Psoas muscle (tissue), 8 donors: ENCODE results near the gene SEMA3F. TPM values are rescaled to one million over a fixed set of nuclear protein-coding genes. Genes with fewer than 3 reads are reported as not detected.

Source experiments
- ATAC-seq, 4 donors: fragments of 200-7000 bp; cut with Tn5 transposase; one replicate each; pipeline ENCODE4 v1.9.1; 2020; ENCODE audit warnings: moderate library complexity in 3 of 4, mild to moderate bottlenecking in 2 of 4
- DNase-seq, 2 donors: peaks; one replicate each; pipeline ENCODE4 v3.0.0-alpha.2; 2020
- H3K27ac ChIP-seq: fragments of 200-600 bp; one replicate; pipeline ENCODE4 v1.8.0; 2022
- H3K27me3 ChIP-seq, 3 donors: fragments of 200-600 bp in 1 of 3; one replicate each; pipeline versions ENCODE4 v1.6.1 to v1.8.0; 2013 to 2022; ENCODE audit warnings: low read length in 2 of 3, mild to moderate bottlenecking in 2 of 3, moderate library complexity in 1 of 3; ENCODE audit not compliant: insufficient read depth in 3 of 3
- H3K36me3 ChIP-seq, 2 donors: fragments of 200-600 bp in 1 of 2; one replicate each; pipeline versions ENCODE4 v1.6.1 to v1.8.0; 2013 to 2022; ENCODE audit warnings: low read depth in 1 of 2, mild to moderate bottlenecking in 1 of 2, moderate library complexity in 1 of 2; ENCODE audit not compliant: insufficient read depth in 1 of 2
- H3K4me1 ChIP-seq: fragments of 200-600 bp; one replicate; pipeline ENCODE4 v1.8.0; 2022
- H3K4me3 ChIP-seq: fragments of 200-600 bp; one replicate; pipeline ENCODE4 v1.8.0; 2022; ENCODE audit warnings: mild to moderate bottlenecking
- H3K9me3 ChIP-seq: fragments of 200-600 bp; one replicate; pipeline ENCODE4 v1.8.0; 2022
- CTCF ChIP-seq: fragments of 200-600 bp; IDR thresholded peaks from one replicate; pipeline ENCODE4 v1.8.0; 2022; ENCODE audit warnings: antibody characterized with exemption
- WGBS, 3 donors: extraction: QIAGEN DNeasy Blood & Tissue Kit; methylation state at CpG; one replicate each; pipeline versions ENCODE4 v1.1.6 to v1.1.7; 2013; 5-methylcytosine and 5-hydroxymethylcytosine counted together
- intact Hi-C, 2 donors: fragments of 100-400 bp; cut with DNase I; formaldehyde crosslinking; loops; one replicate each; pipeline versions ENCODE4 v1.11.0 to v1.14.2; 2022
- polyA plus RNA-seq, 3 donors: library from polyadenylated mRNA; stranded (reverse); fragments of 200-250 nt; gene quantifications; one replicate each; pipeline ENCODE4 v1.2.3, GENCODE V29; 2013
- total RNA-seq, 4 donors: library from RNA; stranded (reverse); fragmentation: NEBNext Ultra II Directional in 2 of 4; extraction: Animal tissue kit (Norgen Biotek cat#: 25700) in 2 of 4; gene quantifications; one replicate each; pipeline versions ENCODE4 v1.2.1 to v1.2.4, GENCODE V29; 2021 to 2023
- donor health status: healthy with polysubstance abuse.
- donor health status: DM: no; HTN: no; CAD: no; lungs with moderate emphysema.
- donor health status: Bipolar disorder and iron deficiency.
- donor health status: healthy.
- donor health status: DM: yes; HTN: yes; CAD: no.
- donor health status: DM: no; HTN: no; CAD: no.
- donor health status: DM: no; HTN: no; CAD: no.
- donor health status: DM: yes; HTN: yes; CAD: no.

The SEMA3F gene
- total and polyA plus RNA-seq, 7 donors: 4.7 to 13.7 (median 7.6) TPM

- peak; percentile 36 to 66 (median 53) for ATAC-seq
- H3K9me3 ChIP-seq: no peaks in the 10 kb centered on the region
- intact Hi-C loops: loop anchor here (2.0 to 5.0 kb wide), 2 partner anchors 80 kb away; no protein-coding TSS in a partner anchor
- WGBS, 3 donors: 8 to 12% (median 9%) methylated on average over 16 to 21 of the region's 21 CpGs
- peaks cover 0 to 9% of the 10 kb centered on the region in 2 donors for H3K36me3 ChIP-seq
- no peak overlapping the region for H3K27ac ChIP-seq
- H3K4me1 ChIP-seq: peaks cover 9% of the 10 kb centered on the region
- TF ChIP-seq CTCF: peak; percentile 86
- peak overlapping the region; percentile 25 for H3K4me3 ChIP-seq
- peak; percentile 64 to 80 for DNase-seq
- H3K27me3 ChIP-seq: peaks cover 0 to 18% (median 0%) of the 10 kb centered on the region in 3 donors
These were observed 37.6 kb downstream of the SEMA3F start for GRCh38 chr3:50192689-50193141.

- H3K9me3 ChIP-seq: no peaks in the 10 kb centered on the region
- 34 to 49% (median 37%) methylated on average over 29 to 36 of the region's 36 CpGs for WGBS, 3 donors
- peaks cover 0 to 4% of the 10 kb centered on the region in 2 donors for H3K36me3 ChIP-seq
- no peak overlapping the region for H3K27ac ChIP-seq
- no peak for TF ChIP-seq CTCF
- H3K27me3 ChIP-seq: peaks cover 0 to 18% (median 0%) of the 10 kb centered on the region in 3 donors
- no peak overlapping the region for H3K4me3 ChIP-seq
- intact Hi-C loops: loop anchor here (2.0 to 5.0 kb wide), 2 partner anchors 79 to 80 kb away; no protein-coding TSS in a partner anchor
- DNase-seq (no peak), ATAC-seq (no peak)
- peaks cover 9% of the 10 kb centered on the region for H3K4me1 ChIP-seq
These were observed 38.2 kb downstream of the SEMA3F start for GRCh38 chr3:50193286-50193685.

GRCh38 chr3:50193746-50194127, 38.6 kb downstream of the SEMA3F start:
- no peak for TF ChIP-seq CTCF
- Histone ChIP-seq H3K4me1 (peaks cover 9% of the 10 kb centered on the region), H3K9me3 (no peaks in the 10 kb centered on the region), H3K36me3 (no peaks in the 10 kb centered on the region), H3K27ac (no peak overlapping the region), H3K4me3 (no peak overlapping the region), H3K27me3 (peaks cover 0 to 18% (median 0%) of the 10 kb centered on the region in 3 donors)
- DNase-seq (no peak), ATAC-seq (no peak)
- 24 to 31% (median 26%) methylated on average over 24 to 34 of the region's 34 CpGs for WGBS, 3 donors
- intact Hi-C loops: loop anchor here (1.0 to 5.0 kb wide), 5 partner anchors 32 to 135 kb away; partner anchors contain the start of gene TUSC2 (in 1 of the 2)

GRCh38 chr3:50194128-50194902, 39.2 kb downstream of the SEMA3F start:
- peak; percentile 80 for TF ChIP-seq CTCF
- H3K9me3 ChIP-seq: no peaks in the 10 kb centered on the region
- peaks cover 0 to 18% (median 0%) of the 10 kb centered on the region in 3 donors for H3K27me3 ChIP-seq
- 3 to 9% (median 5%) methylated on average over 62 to 70 of the region's 70 CpGs for WGBS, 3 donors
- H3K36me3 ChIP-seq: no peaks in the 10 kb centered on the region
- intact Hi-C loops: loop anchor here (1.0 to 5.0 kb wide), 4 partner anchors 31 to 134 kb away; partner anchors contain the start of gene TUSC2 (in 1 of the 2)
- H3K27ac ChIP-seq: no peak overlapping the region
- peak overlapping the region; percentile 23 for H3K4me3 ChIP-seq
- peak; percentile 70 to 90 (median 81) for ATAC-seq
- peak; percentile 71 to 86 for DNase-seq
- H3K4me1 ChIP-seq: peaks cover 9% of the 10 kb centered on the region
